ENCODE results near the gene CRELD1. TPM values are rescaled to one million over a fixed set of nuclear protein-coding genes. Genes with fewer than 3 reads are reported as not detected.

CRELD1 gene
- total and polyA plus RNA-seq, 10 of the 15 experiments (the other 5 are each of a cell fraction or from before 2014, with no cell fraction given) = 1.3 to 15.9 (median 8.8) TPM

- ChIA-PET RAD21 (ENCODE audit: unreplicated experiment) (interaction anchor here (1.0 to 5.2 kb wide), 11 partner anchors 8 to 388 kb away, joined by 3 to 51 read pairs (median 9); partner anchors contain the start of genes EMC3, FANCD2, JAGN1 and PRRT3), CTCF (interaction anchor here (0.8 to 5.0 kb wide), 16 partner anchors 18 to 431 kb away, joined by 3 to 45 read pairs (median 6); partner anchors contain the start of genes FANCD2, IL17RC, JAGN1 and PRRT3), SMC1A (ENCODE audit: uncharacterized antibody, unreplicated experiment) (interaction anchor here (1.0 to 2.3 kb wide), 8 partner anchors 15 to 92 kb away, joined by 4 to 11 read pairs (median 6); partner anchors contain the start of genes EMC3, FANCD2 and PRRT3), POLR2A (interaction anchor here (1.0 to 2.2 kb wide), 3 partner anchors 16 to 92 kb away, joined by 3 to 6 read pairs (median 4); partner anchors contain the start of genes CIDEC and FANCD2)
- FAIRE-seq (no peak), DNase-seq (ENCODE audit: low read depth, low spot score) (no peak), ATAC-seq (peak; percentile 8)
- Histone ChIP-seq H3K27me3 (replicated peaks in 1 of 2; ENCODE audit: control insufficient read depth in 2 of 2, insufficient read depth in 2 of 2, low read length in 1 of 2) (no peaks in the 10 kb centered on the region), H3K79me2 (ENCODE audit: control insufficient read depth, insufficient read depth, low read length) (peaks cover 18% of the 10 kb centered on the region), H3K4me3 (peak overlapping the region; percentile 89), H3K4me2 (ENCODE audit: control insufficient read depth, insufficient read depth) (peak overlapping the region; percentile 95), H3K9ac (ENCODE audit: control insufficient read depth, insufficient read depth, low read length) (peak overlapping the region; percentile 84), H3K9me3 (replicated peaks; ENCODE audit: control insufficient read depth, insufficient read depth, low read length) (no peaks in the 10 kb centered on the region), H2AFZ (ENCODE audit: control insufficient read depth, low read depth, low read length) (peak overlapping the region; percentile 86), H4K20me1 (ENCODE audit: control insufficient read depth, insufficient read depth) (no peaks in the 10 kb centered on the region), H3K4me1 (ENCODE audit: control insufficient read depth, insufficient read depth, low read length) (peaks cover 9% of the 10 kb centered on the region), H3K36me3 (ENCODE audit: control insufficient read depth in 2 of 2, insufficient read depth in 2 of 2, low read length in 1 of 2) (peaks cover 0 to 2% of the 10 kb centered on the region in 2 experiments; a peak in 1 of 4 replicates), H3K27ac (ENCODE audit: control insufficient read depth, insufficient read depth) (peak overlapping the region; percentile 86)
- 7% methylated on average over 11 of the region's 11 CpGs for WGBS (ENCODE audit: insufficient coverage, insufficient replicate concordance, low lambda C conversion rate, missing lambda C conversion rate)
- in situ Hi-C loops (cut with MboI) = no loop called here
- intact Hi-C loops (cut with micrococcal nuclease; ENCODE audit: unreplicated experiment) = loop anchor here (5.0 to 10.0 kb wide), 3 partner anchors 92 to 391 kb away; partner anchors contain the start of genes ARPC4, RPUSD3, SEC13 and TADA3
- no TSS peak for BruUV-seq (replicated peaks)
- TF ChIP-seq STAT3 (IDR thresholded peaks at IDR 0.05; ENCODE audit: low read depth, low read length) = no peak
- no peak for TF ChIP-seq POLR2A (IDR thresholded peaks at IDR 0.05; ENCODE audit: low read depth, low read length)
- no peak for TF ChIP-seq EZH2 (IDR thresholded peaks at IDR 0.05; ENCODE audit: borderline replicate concordance, control insufficient read depth, low read depth, low read length)
- TF ChIP-seq NBN (IDR thresholded peaks at IDR 0.05) = no peak
- peak; percentile 10 to 32 (median 21); a peak in 2 of 6 replicates for TF ChIP-seq CTCF (IDR thresholded peaks at IDR 0.05 in 2 of 3, conservative IDR thresholded peaks at IDR 0.05 in 1 of 3; ENCODE audit: control insufficient read depth in 2 of 3, extremely low read depth in 1 of 3, insufficient read depth in 1 of 3, low read depth in 3 of 3, low read length in 3 of 3)
- 0 out of 2 replicates have a peak, but pooled peaks have one; percentile 15 for TF ChIP-seq PML (IDR thresholded peaks at IDR 0.05; ENCODE audit: low read length)
- no peak for TF ChIP-seq GATAD2B (conservative IDR thresholded peaks at IDR 0.05; ENCODE audit: low read depth)
- no peak for TF ChIP-seq IRF4 (IDR thresholded peaks at IDR 0.05; ENCODE audit: low read depth, low read length)
- TF ChIP-seq POU2F2 (IDR thresholded peaks at IDR 0.05; ENCODE audit: borderline replicate concordance, low read depth, low read length) = no peak
- TF ChIP-seq ZNF274 (IDR thresholded peaks at IDR 0.05; ENCODE audit: insufficient read depth, insufficient read length) = no peak
- peak; percentile 75 for TF ChIP-seq YY1 (IDR thresholded peaks at IDR 0.05; ENCODE audit: low read depth, low read length)
- TF ChIP-seq DPF2 (IDR thresholded peaks at IDR 0.05) = no peak
- TF ChIP-seq ZBTB4 (CRISPR knock-in tag; IDR thresholded peaks at IDR 0.05) = no peak
- no peak for TF ChIP-seq HDAC6 (IDR thresholded peaks at IDR 0.05; ENCODE audit: unreplicated experiment)
- TF ChIP-seq RFX5 (IDR thresholded peaks at IDR 0.05; ENCODE audit: low read depth, low read length) = no peak
- TF ChIP-seq HDGF (IDR thresholded peaks at IDR 0.05) = 0 out of 2 replicates have a peak, but pooled peaks have one; percentile 1
- TF ChIP-seq USF1 (IDR thresholded peaks at IDR 0.05; ENCODE audit: borderline replicate concordance, extremely low read length, insufficient read depth, low read depth, low read length) = no peak
- TF ChIP-seq YBX1 (IDR thresholded peaks at IDR 0.05) = no peak
- TF ChIP-seq CBFB (IDR thresholded peaks at IDR 0.05; ENCODE audit: low read depth) = no peak
- no peak for TF ChIP-seq MTA2 (IDR thresholded peaks at IDR 0.05; ENCODE audit: low read depth)
- no peak for TF ChIP-seq ZZZ3 (IDR thresholded peaks at IDR 0.05; ENCODE audit: control insufficient read depth, insufficient read length, low read depth)
These were observed 594 bp downstream of the CRELD1 start for GRCh38 chr3:9934235-9934621.
